ENCODE results near the gene PCGF3.

DNA sequence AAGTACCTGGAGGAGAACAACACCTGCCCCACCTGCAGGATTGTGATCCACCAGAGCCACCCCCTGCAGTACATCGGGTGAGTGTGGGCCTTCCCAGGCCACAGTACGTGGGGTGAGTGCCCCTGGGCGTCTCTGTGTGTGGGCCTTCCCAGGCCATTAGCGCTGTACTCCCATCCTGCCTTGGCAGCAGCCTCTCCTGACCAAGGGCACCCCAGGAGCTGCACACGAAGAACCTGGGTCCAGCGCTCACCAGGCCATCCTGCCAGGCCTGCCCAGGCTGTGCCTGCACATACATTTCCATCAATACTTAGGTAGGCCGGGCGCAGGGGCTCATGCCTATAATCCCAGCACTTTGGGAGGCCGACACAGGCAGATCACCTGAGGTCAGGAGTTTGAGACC, 29.3 kb downstream of the PCGF3 start:
- TF ChIP-seq, protein P1, sequence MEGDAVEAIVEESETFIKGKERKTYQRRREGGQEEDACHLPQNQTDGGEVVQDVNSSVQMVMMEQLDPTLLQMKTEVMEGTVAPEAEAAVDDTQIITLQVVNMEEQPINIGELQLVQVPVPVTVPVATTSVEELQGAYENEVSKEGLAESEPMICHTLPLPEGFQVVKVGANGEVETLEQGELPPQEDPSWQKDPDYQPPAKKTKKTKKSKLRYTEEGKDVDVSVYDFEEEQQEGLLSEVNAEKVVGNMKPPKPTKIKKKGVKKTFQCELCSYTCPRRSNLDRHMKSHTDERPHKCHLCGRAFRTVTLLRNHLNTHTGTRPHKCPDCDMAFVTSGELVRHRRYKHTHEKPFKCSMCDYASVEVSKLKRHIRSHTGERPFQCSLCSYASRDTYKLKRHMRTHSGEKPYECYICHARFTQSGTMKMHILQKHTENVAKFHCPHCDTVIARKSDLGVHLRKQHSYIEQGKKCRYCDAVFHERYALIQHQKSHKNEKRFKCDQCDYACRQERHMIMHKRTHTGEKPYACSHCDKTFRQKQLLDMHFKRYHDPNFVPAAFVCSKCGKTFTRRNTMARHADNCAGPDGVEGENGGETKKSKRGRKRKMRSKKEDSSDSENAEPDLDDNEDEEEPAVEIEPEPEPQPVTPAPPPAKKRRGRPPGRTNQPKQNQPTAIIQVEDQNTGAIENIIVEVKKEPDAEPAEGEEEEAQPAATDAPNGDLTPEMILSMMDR (IDR thresholded peaks at IDR 0.05): no peak
- no peak for TF ChIP-seq POLR2AphosphoS5 (IDR thresholded peaks at IDR 0.05)
